WTC11 (cell line): Measurements from ENCODE around the gene PIRT. TPM values are rescaled to one million over a fixed set of nuclear protein-coding genes. Genes with fewer than 3 reads are reported as not detected.

Experiments used
- ATAC-seq: fragments of 200-7000 bp; cut with Tn5 transposase; 2 replicates; pipeline ENCODE4 v1.10.0; 2021; ENCODE audit warnings: mild to moderate bottlenecking, moderate library complexity
- CTCF ChIA-PET: fragments of 300-600 bp; sonication (Branson Sonifier 250); formaldehyde crosslinking; loops from one replicate; lab custom pipeline; 2021; ENCODE audit warnings: antibody characterized with exemption; lab: Charles Lee
- POLR2A ChIA-PET: fragments of 350-600 bp; sonication (Branson Sonifier 250); formaldehyde crosslinking; loops from one replicate; lab custom pipeline; 2021; ENCODE audit warnings: antibody characterized with exemption; lab: Charles Lee
- DNase-seq: peaks from one replicate; pipeline ENCODE4 v3.0.0; 2021; ENCODE audit warnings: low spot score
- H3K27ac Mint-ChIP-seq: 2 replicates; pipeline ENCODE4 v1.8.0; 2021; ENCODE audit warnings: mixed read lengths
- H3K27me3 Mint-ChIP-seq: 2 replicates; pipeline ENCODE4 v1.8.0; 2021; ENCODE audit warnings: low read depth, mild to moderate bottlenecking, moderate library complexity, mixed read lengths
- H3K36me3 Mint-ChIP-seq: 2 replicates; pipeline ENCODE4 v1.8.0; 2021; ENCODE audit warnings: mixed read lengths
- H3K4me1 Mint-ChIP-seq: 2 replicates; pipeline ENCODE4 v1.8.0; 2022; ENCODE audit warnings: mixed read lengths
- H3K4me3 Mint-ChIP-seq: 2 replicates; pipeline ENCODE4 v1.8.0; 2021; ENCODE audit warnings: mild to moderate bottlenecking, moderate library complexity, mixed read lengths
- H3K9me3 Mint-ChIP-seq: 2 replicates; pipeline ENCODE4 v1.8.0; 2021; ENCODE audit warnings: mixed read lengths
- CBFB ChIP-seq: sonication (generic); formaldehyde crosslinking; IDR thresholded peaks from 2 replicates; pipeline ENCODE4 v1.8.1; 2022; ENCODE audit warnings: mild to moderate bottlenecking, low read depth, missing genetic modification reagents
- KAT7 ChIP-seq: sonication (generic); formaldehyde crosslinking; IDR thresholded peaks from 2 replicates; pipeline ENCODE4 v1.8.1; 2023; ENCODE audit warnings: missing genetic modification reagents, mild to moderate bottlenecking, borderline replicate concordance
- MXD4 ChIP-seq: fragments of 250-450 bp; sonication (Bioruptor Pico); IDR thresholded peaks from 2 replicates; pipeline ENCODE4 v1.8.0; 2021; ENCODE audit warnings: mild to moderate bottlenecking, moderate library complexity, borderline replicate concordance
- NFATC4 ChIP-seq: fragments of 250-450 bp; sonication (Bioruptor Pico); IDR thresholded peaks from 2 replicates; pipeline ENCODE4 v1.9.0; 2021; ENCODE audit warnings: mild to moderate bottlenecking
- NFE2L1 ChIP-seq: sonication (generic); formaldehyde crosslinking; IDR thresholded peaks from 2 replicates; pipeline ENCODE4 v1.8.1; 2023; ENCODE audit warnings: missing genetic modification reagents
- NFYB ChIP-seq: sonication (generic); formaldehyde crosslinking; conservative IDR thresholded peaks from 2 replicates; pipeline ENCODE4 v1.8.0; 2022; ENCODE audit warnings: low read depth, missing genetic modification reagents
- OVOL2 ChIP-seq: fragments of 250-450 bp; sonication (Bioruptor Pico); IDR thresholded peaks from 2 replicates; pipeline ENCODE4 v1.9.0; 2021; ENCODE audit warnings: mild to moderate bottlenecking, borderline replicate concordance
- RELA ChIP-seq: sonication (generic); formaldehyde crosslinking; IDR thresholded peaks from 2 replicates; pipeline ENCODE4 v1.8.1; 2022; ENCODE audit warnings: missing genetic modification reagents, mild to moderate bottlenecking, borderline replicate concordance
- TP53 ChIP-seq: sonication (generic); formaldehyde crosslinking; IDR thresholded peaks from 2 replicates; pipeline ENCODE4 v1.8.1; 2023; ENCODE audit warnings: mild to moderate bottlenecking, missing genetic modification reagents
- ZBTB21 ChIP-seq: sonication (generic); formaldehyde crosslinking; IDR thresholded peaks from 2 replicates; pipeline ENCODE4 v1.8.1; 2023; ENCODE audit warnings: mild to moderate bottlenecking, missing genetic modification reagents, borderline replicate concordance
- ZNF232 ChIP-seq: sonication (generic); formaldehyde crosslinking; IDR thresholded peaks from 2 replicates; pipeline ENCODE4 v1.8.0; 2022; ENCODE audit warnings: mild to moderate bottlenecking, missing genetic modification reagents
- ZNF263 ChIP-seq: sonication (generic); formaldehyde crosslinking; IDR thresholded peaks from 2 replicates; pipeline ENCODE4 v1.8.1; 2022; ENCODE audit warnings: low read depth, mild to moderate bottlenecking, moderate library complexity, missing genetic modification reagents
- total RNA-seq: library from RNA; stranded (reverse); gene quantifications from 3 replicates; pipeline ENCODE4 v1.2.3, GENCODE V29; 2021
- TF ChIP-seq, protein P1 (sequence below): sonication (generic); formaldehyde crosslinking; IDR thresholded peaks from 2 replicates; pipeline ENCODE4 v1.8.0; 2022; ENCODE audit warnings: missing genetic modification reagents
- TF ChIP-seq, protein P2 (sequence below): sonication (generic); formaldehyde crosslinking; IDR thresholded peaks from 2 replicates; pipeline ENCODE4 v1.8.0; 2023; ENCODE audit warnings: mild to moderate bottlenecking, missing genetic modification reagents
- TF ChIP-seq, protein P3 (sequence below): sonication (generic); formaldehyde crosslinking; IDR thresholded peaks from 2 replicates; pipeline ENCODE4 v1.8.0; 2022; ENCODE audit warnings: mild to moderate bottlenecking, missing genetic modification reagents
- TF ChIP-seq, protein P4 (sequence below): sonication (generic); formaldehyde crosslinking; IDR thresholded peaks from 2 replicates; pipeline ENCODE4 v1.8.0; 2022; ENCODE audit warnings: mild to moderate bottlenecking, missing genetic modification reagents
- TF ChIP-seq, protein P5 (sequence below): sonication (generic); formaldehyde crosslinking; conservative IDR thresholded peaks from 2 replicates; pipeline ENCODE4 v1.8.1; 2022; ENCODE audit warnings: mild to moderate bottlenecking, missing genetic modification reagents
- TF ChIP-seq, protein P6 (sequence below): sonication (generic); formaldehyde crosslinking; IDR thresholded peaks from 2 replicates; pipeline ENCODE4 v1.8.1; 2023; ENCODE audit warnings: mild to moderate bottlenecking, moderate library complexity, missing genetic modification reagents
- TF ChIP-seq, protein P7 (sequence below): sonication (generic); formaldehyde crosslinking; IDR thresholded peaks from 2 replicates; pipeline ENCODE4 v1.8.0; 2022; ENCODE audit warnings: mild to moderate bottlenecking, missing genetic modification reagents
- TF ChIP-seq, protein P8 (sequence below): fragments of 250-450 bp; sonication (Bioruptor Pico); IDR thresholded peaks from 2 replicates; pipeline ENCODE4 v1.9.0; 2021; ENCODE audit warnings: moderate library complexity, mild to moderate bottlenecking, inconsistent platforms, borderline replicate concordance

PIRT gene
- total RNA-seq, 1 experiment from 2014 or later: not detected

DNA sequence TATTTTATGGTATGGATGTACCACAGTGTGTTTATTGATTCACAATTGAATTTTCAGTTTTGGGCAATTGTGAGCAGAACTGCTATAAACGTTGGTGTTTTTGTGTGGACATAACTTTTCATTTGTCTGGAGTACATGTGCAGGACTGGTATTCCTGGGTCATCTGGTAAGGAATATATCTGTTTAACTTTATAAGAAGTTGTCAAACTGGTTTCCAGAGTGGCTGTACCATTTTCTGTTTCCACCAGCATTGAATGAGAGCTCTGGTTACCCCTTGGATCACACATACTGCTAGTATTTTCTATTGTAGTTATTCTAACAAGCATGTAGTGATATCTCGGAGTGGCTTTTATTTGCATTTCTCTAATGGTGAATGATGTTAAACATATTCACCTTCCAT lies 58.3 kb downstream of the PIRT start:
- ATAC-seq (no peak), DNase-seq (no peak)
- TF ChIP-seq NFATC4 (CRISPR knock-in tag): no peak
- no peak for TF ChIP-seq OVOL2 (CRISPR knock-in tag)
- TF ChIP-seq, protein P1, sequence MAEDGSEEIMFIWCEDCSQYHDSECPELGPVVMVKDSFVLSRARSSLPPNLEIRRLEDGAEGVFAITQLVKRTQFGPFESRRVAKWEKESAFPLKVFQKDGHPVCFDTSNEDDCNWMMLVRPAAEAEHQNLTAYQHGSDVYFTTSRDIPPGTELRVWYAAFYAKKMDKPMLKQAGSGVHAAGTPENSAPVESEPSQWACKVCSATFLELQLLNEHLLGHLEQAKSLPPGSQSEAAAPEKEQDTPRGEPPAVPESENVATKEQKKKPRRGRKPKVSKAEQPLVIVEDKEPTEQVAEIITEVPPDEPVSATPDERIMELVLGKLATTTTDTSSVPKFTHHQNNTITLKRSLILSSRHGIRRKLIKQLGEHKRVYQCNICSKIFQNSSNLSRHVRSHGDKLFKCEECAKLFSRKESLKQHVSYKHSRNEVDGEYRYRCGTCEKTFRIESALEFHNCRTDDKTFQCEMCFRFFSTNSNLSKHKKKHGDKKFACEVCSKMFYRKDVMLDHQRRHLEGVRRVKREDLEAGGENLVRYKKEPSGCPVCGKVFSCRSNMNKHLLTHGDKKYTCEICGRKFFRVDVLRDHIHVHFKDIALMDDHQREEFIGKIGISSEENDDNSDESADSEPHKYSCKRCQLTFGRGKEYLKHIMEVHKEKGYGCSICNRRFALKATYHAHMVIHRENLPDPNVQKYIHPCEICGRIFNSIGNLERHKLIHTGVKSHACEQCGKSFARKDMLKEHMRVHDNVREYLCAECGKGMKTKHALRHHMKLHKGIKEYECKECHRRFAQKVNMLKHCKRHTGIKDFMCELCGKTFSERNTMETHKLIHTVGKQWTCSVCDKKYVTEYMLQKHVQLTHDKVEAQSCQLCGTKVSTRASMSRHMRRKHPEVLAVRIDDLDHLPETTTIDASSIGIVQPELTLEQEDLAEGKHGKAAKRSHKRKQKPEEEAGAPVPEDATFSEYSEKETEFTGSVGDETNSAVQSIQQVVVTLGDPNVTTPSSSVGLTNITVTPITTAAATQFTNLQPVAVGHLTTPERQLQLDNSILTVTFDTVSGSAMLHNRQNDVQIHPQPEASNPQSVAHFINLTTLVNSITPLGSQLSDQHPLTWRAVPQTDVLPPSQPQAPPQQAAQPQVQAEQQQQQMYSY (CRISPR knock-in tag): no peak
- no peak for TF ChIP-seq TP53 (CRISPR knock-in tag)
- TF ChIP-seq, protein P2, sequence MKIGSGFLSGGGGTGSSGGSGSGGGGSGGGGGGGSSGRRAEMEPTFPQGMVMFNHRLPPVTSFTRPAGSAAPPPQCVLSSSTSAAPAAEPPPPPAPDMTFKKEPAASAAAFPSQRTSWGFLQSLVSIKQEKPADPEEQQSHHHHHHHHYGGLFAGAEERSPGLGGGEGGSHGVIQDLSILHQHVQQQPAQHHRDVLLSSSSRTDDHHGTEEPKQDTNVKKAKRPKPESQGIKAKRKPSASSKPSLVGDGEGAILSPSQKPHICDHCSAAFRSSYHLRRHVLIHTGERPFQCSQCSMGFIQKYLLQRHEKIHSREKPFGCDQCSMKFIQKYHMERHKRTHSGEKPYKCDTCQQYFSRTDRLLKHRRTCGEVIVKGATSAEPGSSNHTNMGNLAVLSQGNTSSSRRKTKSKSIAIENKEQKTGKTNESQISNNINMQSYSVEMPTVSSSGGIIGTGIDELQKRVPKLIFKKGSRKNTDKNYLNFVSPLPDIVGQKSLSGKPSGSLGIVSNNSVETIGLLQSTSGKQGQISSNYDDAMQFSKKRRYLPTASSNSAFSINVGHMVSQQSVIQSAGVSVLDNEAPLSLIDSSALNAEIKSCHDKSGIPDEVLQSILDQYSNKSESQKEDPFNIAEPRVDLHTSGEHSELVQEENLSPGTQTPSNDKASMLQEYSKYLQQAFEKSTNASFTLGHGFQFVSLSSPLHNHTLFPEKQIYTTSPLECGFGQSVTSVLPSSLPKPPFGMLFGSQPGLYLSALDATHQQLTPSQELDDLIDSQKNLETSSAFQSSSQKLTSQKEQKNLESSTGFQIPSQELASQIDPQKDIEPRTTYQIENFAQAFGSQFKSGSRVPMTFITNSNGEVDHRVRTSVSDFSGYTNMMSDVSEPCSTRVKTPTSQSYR (CRISPR knock-in tag): no peak
- TF ChIP-seq, protein P3, sequence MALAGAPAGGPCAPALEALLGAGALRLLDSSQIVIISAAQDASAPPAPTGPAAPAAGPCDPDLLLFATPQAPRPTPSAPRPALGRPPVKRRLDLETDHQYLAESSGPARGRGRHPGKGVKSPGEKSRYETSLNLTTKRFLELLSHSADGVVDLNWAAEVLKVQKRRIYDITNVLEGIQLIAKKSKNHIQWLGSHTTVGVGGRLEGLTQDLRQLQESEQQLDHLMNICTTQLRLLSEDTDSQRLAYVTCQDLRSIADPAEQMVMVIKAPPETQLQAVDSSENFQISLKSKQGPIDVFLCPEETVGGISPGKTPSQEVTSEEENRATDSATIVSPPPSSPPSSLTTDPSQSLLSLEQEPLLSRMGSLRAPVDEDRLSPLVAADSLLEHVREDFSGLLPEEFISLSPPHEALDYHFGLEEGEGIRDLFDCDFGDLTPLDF: no peak
- TF ChIP-seq, protein P4, sequence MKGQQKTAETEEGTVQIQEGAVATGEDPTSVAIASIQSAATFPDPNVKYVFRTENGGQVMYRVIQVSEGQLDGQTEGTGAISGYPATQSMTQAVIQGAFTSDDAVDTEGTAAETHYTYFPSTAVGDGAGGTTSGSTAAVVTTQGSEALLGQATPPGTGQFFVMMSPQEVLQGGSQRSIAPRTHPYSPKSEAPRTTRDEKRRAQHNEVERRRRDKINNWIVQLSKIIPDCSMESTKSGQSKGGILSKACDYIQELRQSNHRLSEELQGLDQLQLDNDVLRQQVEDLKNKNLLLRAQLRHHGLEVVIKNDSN (CRISPR knock-in tag): no peak
- no peak for TF ChIP-seq NFYB (CRISPR knock-in tag)
- TF ChIP-seq NFE2L1 (CRISPR knock-in tag): no peak
- TF ChIP-seq, protein P5, sequence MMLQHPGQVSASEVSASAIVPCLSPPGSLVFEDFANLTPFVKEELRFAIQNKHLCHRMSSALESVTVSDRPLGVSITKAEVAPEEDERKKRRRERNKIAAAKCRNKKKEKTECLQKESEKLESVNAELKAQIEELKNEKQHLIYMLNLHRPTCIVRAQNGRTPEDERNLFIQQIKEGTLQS (CRISPR knock-in tag): no peak
- no peak for TF ChIP-seq ZBTB21 (CRISPR knock-in tag)
- TF ChIP-seq, protein P6, sequence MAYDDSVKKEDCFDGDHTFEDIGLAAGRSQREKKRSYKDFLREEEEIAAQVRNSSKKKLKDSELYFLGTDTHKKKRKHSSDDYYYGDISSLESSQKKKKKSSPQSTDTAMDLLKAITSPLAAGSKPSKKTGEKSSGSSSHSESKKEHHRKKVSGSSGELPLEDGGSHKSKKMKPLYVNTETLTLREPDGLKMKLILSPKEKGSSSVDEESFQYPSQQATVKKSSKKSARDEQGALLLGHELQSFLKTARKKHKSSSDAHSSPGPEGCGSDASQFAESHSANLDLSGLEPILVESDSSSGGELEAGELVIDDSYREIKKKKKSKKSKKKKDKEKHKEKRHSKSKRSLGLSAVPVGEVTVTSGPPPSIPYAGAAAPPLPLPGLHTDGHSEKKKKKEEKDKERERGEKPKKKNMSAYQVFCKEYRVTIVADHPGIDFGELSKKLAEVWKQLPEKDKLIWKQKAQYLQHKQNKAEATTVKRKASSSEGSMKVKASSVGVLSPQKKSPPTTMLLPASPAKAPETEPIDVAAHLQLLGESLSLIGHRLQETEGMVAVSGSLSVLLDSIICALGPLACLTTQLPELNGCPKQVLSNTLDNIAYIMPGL (CRISPR knock-in tag): no peak
- TF ChIP-seq RELA (CRISPR knock-in tag): no peak
- TF ChIP-seq, protein P7, sequence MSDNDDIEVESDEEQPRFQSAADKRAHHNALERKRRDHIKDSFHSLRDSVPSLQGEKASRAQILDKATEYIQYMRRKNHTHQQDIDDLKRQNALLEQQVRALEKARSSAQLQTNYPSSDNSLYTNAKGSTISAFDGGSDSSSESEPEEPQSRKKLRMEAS: no peak
- TF ChIP-seq, protein P8, sequence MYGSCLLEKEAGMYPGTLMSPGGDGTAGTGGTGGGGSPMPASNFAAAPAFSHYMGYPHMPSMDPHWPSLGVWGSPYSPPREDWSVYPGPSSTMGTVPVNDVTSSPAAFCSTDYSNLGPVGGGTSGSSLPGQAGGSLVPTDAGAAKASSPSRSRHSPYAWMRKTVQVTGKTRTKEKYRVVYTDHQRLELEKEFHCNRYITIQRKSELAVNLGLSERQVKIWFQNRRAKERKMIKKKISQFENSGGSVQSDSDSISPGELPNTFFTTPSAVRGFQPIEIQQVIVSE: no peak
- TF ChIP-seq ZNF232 (CRISPR knock-in tag): no peak
- TF ChIP-seq ZNF263 (CRISPR knock-in tag): no peak
- TF ChIP-seq KAT7 (CRISPR knock-in tag): no peak
- no peak for TF ChIP-seq CBFB (CRISPR knock-in tag)
- no peak for TF ChIP-seq MXD4 (CRISPR knock-in tag)
- ChIA-PET POLR2A (no interaction called here), CTCF (no interaction called here)
- peaks cover 18% of the 10 kb centered on the region for H3K4me1 Mint-ChIP-seq
- H3K27ac Mint-ChIP-seq: no peak overlapping the region
- H3K36me3 Mint-ChIP-seq: peaks cover 12% of the 10 kb centered on the region
- no peak overlapping the region for H3K4me3 Mint-ChIP-seq
- H3K27me3 Mint-ChIP-seq: no peaks in the 10 kb centered on the region
- H3K9me3 Mint-ChIP-seq: peaks cover 26% of the 10 kb centered on the region
